ENCODE measurements around the gene RASSF1.
A peak's percentile ranks its signal among the peaks of the same experiment; 100 is the strongest.

The RASSF1 gene

GRCh38 chr3:50378024-50378423, 37.4 kb upstream of the RASSF1 start:
- Histone ChIP-seq H3K4me1 (ENCODE audit: insufficient read depth, low read length) (no peaks in the 10 kb centered on the region), H3K27me3 (ENCODE audit: control insufficient read depth in 1 of 2, insufficient read depth in 2 of 2, low read length in 2 of 2) (no peaks in the 10 kb centered on the region), H3K9me3 (ENCODE audit: low read length) (no peaks in the 10 kb centered on the region), H3K36me3 (ENCODE audit: insufficient read depth, low read length) (no peaks in the 10 kb centered on the region), H3K4me3 (ENCODE audit: low read depth in 1 of 2, low read length in 2 of 2) (no peak overlapping the region), H3K9ac (ENCODE audit: low read length) (no peak overlapping the region), H3K27ac (ENCODE audit: low read depth, low read length) (no peak overlapping the region)

GRCh38 chr3:50375258-50375931, 34.8 kb upstream of the RASSF1 start:
- Histone ChIP-seq H3K4me3 (ENCODE audit: low read depth in 1 of 2, low read length in 2 of 2) (no peak overlapping the region), H3K9ac (ENCODE audit: low read length) (no peak overlapping the region), H3K27me3 (ENCODE audit: control insufficient read depth in 1 of 2, insufficient read depth in 2 of 2, low read length in 2 of 2) (peaks cover 0 to 9% of the 10 kb centered on the region in 2 donors), H3K36me3 (ENCODE audit: insufficient read depth, low read length) (no peaks in the 10 kb centered on the region), H3K4me1 (ENCODE audit: insufficient read depth, low read length) (no peaks in the 10 kb centered on the region), H3K27ac (ENCODE audit: low read depth, low read length) (no peak overlapping the region), H3K9me3 (ENCODE audit: low read length) (no peaks in the 10 kb centered on the region)

- Histone ChIP-seq H3K9me3 (ENCODE audit: low read length) (no peaks in the 10 kb centered on the region), H3K9ac (ENCODE audit: low read length) (no peak overlapping the region), H3K27ac (ENCODE audit: low read depth, low read length) (no peak overlapping the region), H3K36me3 (ENCODE audit: insufficient read depth, low read length) (no peaks in the 10 kb centered on the region), H3K4me1 (ENCODE audit: insufficient read depth, low read length) (no peaks in the 10 kb centered on the region), H3K27me3 (ENCODE audit: control insufficient read depth in 1 of 2, insufficient read depth in 2 of 2, low read length in 2 of 2) (peaks cover 0 to 15% of the 10 kb centered on the region in 2 donors), H3K4me3 (ENCODE audit: low read depth in 1 of 2, low read length in 2 of 2) (no peak overlapping the region)
Observed at GRCh38 chr3:50374363-50375257, 34.0 kb upstream of the RASSF1 start.

GRCh38 chr3:50373146-50374051, 32.8 kb upstream of the RASSF1 start:
- Histone ChIP-seq H3K4me1 (ENCODE audit: insufficient read depth, low read length) (no peaks in the 10 kb centered on the region), H3K36me3 (ENCODE audit: insufficient read depth, low read length) (no peaks in the 10 kb centered on the region), H3K27me3 (ENCODE audit: control insufficient read depth in 1 of 2, insufficient read depth in 2 of 2, low read length in 2 of 2) (peaks cover 0 to 18% of the 10 kb centered on the region in 2 donors), H3K4me3 (ENCODE audit: low read depth in 1 of 2, low read length in 2 of 2) (no peak overlapping the region), H3K9ac (ENCODE audit: low read length) (no peak overlapping the region), H3K27ac (ENCODE audit: low read depth, low read length) (no peak overlapping the region), H3K9me3 (ENCODE audit: low read length) (no peaks in the 10 kb centered on the region)

GRCh38 chr3:50372349-50372748, 31.7 kb upstream of the RASSF1 start:
- Histone ChIP-seq H3K27ac (ENCODE audit: low read depth, low read length) (no peak overlapping the region), H3K9me3 (ENCODE audit: low read length) (no peaks in the 10 kb centered on the region), H3K27me3 (ENCODE audit: control insufficient read depth in 1 of 2, insufficient read depth in 2 of 2, low read length in 2 of 2) (peaks cover 0 to 18% of the 10 kb centered on the region in 2 donors), H3K36me3 (ENCODE audit: insufficient read depth, low read length) (no peaks in the 10 kb centered on the region), H3K9ac (ENCODE audit: low read length) (no peak overlapping the region), H3K4me3 (ENCODE audit: low read depth in 1 of 2, low read length in 2 of 2) (no peak overlapping the region), H3K4me1 (ENCODE audit: insufficient read depth, low read length) (no peaks in the 10 kb centered on the region)

- Histone ChIP-seq H3K36me3 (ENCODE audit: insufficient read depth, low read length) (no peaks in the 10 kb centered on the region), H3K4me1 (ENCODE audit: insufficient read depth, low read length) (no peaks in the 10 kb centered on the region), H3K4me3 (ENCODE audit: low read depth in 1 of 2, low read length in 2 of 2) (no peak overlapping the region), H3K9me3 (ENCODE audit: low read length) (no peaks in the 10 kb centered on the region), H3K27ac (ENCODE audit: low read depth, low read length) (no peak overlapping the region), H3K27me3 (ENCODE audit: control insufficient read depth in 1 of 2, insufficient read depth in 2 of 2, low read length in 2 of 2) (peaks cover 0 to 18% of the 10 kb centered on the region in 2 donors), H3K9ac (ENCODE audit: low read length) (no peak overlapping the region)
Observed at GRCh38 chr3:50371133-50371685, 30.6 kb upstream of the RASSF1 start.

- H3K9me3 ChIP-seq (ENCODE audit: low read length), result no peaks in the 10 kb centered on the region
Observed at GRCh38 chr3:50370594-50370993, 30.0 kb upstream of the RASSF1 start.

GRCh38 chr3:50369012-50369670, 28.5 kb upstream of the RASSF1 start:
- peaks cover 9% of the 10 kb centered on the region for H3K4me1 ChIP-seq (ENCODE audit: insufficient read depth, low read length)
- H3K36me3 ChIP-seq (ENCODE audit: insufficient read depth, low read length), result no peaks in the 10 kb centered on the region
- no peak overlapping the region for H3K27ac ChIP-seq (ENCODE audit: low read depth, low read length)
- peaks cover 0 to 18% of the 10 kb centered on the region in 2 donors for H3K27me3 ChIP-seq (ENCODE audit: control insufficient read depth in 1 of 2, insufficient read depth in 2 of 2, low read length in 2 of 2)
- H3K9ac ChIP-seq (ENCODE audit: low read length), result no peak overlapping the region
- H3K4me3 ChIP-seq (ENCODE audit: low read depth in 1 of 2, low read length in 2 of 2), result no peak overlapping the region
- no peaks in the 10 kb centered on the region for H3K9me3 ChIP-seq (ENCODE audit: low read length)

More at GRCh38 chr3:50370594-50370993, 30.0 kb upstream of the RASSF1 start:
- H3K27me3 ChIP-seq (ENCODE audit: control insufficient read depth in 1 of 2, insufficient read depth in 2 of 2, low read length in 2 of 2), result peaks cover 0 to 18% of the 10 kb centered on the region in 2 donors
- H3K4me3 ChIP-seq (ENCODE audit: low read depth in 1 of 2, low read length in 2 of 2), result no peak overlapping the region
- no peak overlapping the region for H3K27ac ChIP-seq (ENCODE audit: low read depth, low read length)
- no peaks in the 10 kb centered on the region for H3K36me3 ChIP-seq (ENCODE audit: insufficient read depth, low read length)
- H3K9ac ChIP-seq (ENCODE audit: low read length), result no peak overlapping the region
- H3K4me1 ChIP-seq (ENCODE audit: insufficient read depth, low read length), result peaks cover 2% of the 10 kb centered on the region

GRCh38 chr3:50365842-50366220, 25.2 kb upstream of the RASSF1 start:
- Histone ChIP-seq H3K4me1 (ENCODE audit: insufficient read depth, low read length) (peaks cover 11% of the 10 kb centered on the region), H3K9ac (ENCODE audit: low read length) (no peak overlapping the region), H3K27ac (ENCODE audit: low read depth, low read length) (no peak overlapping the region), H3K9me3 (ENCODE audit: low read length) (no peaks in the 10 kb centered on the region), H3K36me3 (ENCODE audit: insufficient read depth, low read length) (no peaks in the 10 kb centered on the region), H3K27me3 (ENCODE audit: control insufficient read depth in 1 of 2, insufficient read depth in 2 of 2, low read length in 2 of 2) (peaks cover 0 to 9% of the 10 kb centered on the region in 2 donors), H3K4me3 (ENCODE audit: low read depth in 1 of 2, low read length in 2 of 2) (peak overlapping the region in 1 of 2 donors; percentile 75)

GRCh38 chr3:50365080-50365841, 24.6 kb upstream of the RASSF1 start:
- Histone ChIP-seq H3K27me3 (ENCODE audit: control insufficient read depth in 1 of 2, insufficient read depth in 2 of 2, low read length in 2 of 2) (peaks cover 0 to 9% of the 10 kb centered on the region in 2 donors), H3K27ac (ENCODE audit: low read depth, low read length) (peak overlapping the region; percentile 24), H3K9me3 (ENCODE audit: low read length) (no peaks in the 10 kb centered on the region), H3K4me1 (ENCODE audit: insufficient read depth, low read length) (peaks cover 11% of the 10 kb centered on the region), H3K4me3 (ENCODE audit: low read depth in 1 of 2, low read length in 2 of 2) (peak overlapping the region; percentile 68 to 75), H3K9ac (ENCODE audit: low read length) (no peak overlapping the region), H3K36me3 (ENCODE audit: insufficient read depth, low read length) (no peaks in the 10 kb centered on the region)
